Gastrocnemius medialis (tissue), 4 donors: ENCODE measurements around the gene CAMSAP1.

Experiments used
- POLR2A ChIP-seq, 2 donors: fragments of 450-650 bp; IDR thresholded peaks; one replicate each; pipeline ENCODE4 v1.6.1; 2017; ENCODE audit warnings: antibody characterized with exemption in 2 of 2, mild to moderate bottlenecking in 2 of 2, moderate library complexity in 2 of 2
- TF ChIP-seq, protein P1 (sequence below), 5 experiments: fragments of 450-650 bp in 3 of 5; fragments of 200-600 bp in 2 of 5; sonication (generic) in 2 of 5; IDR thresholded peaks in 4 of 5; conservative IDR thresholded peaks in 1 of 5; 1 replicate in 4 of 5; 2 replicates in 1 of 5; pipeline ENCODE4 v1.5.1; 2016 to 2019; ENCODE audit warnings: antibody characterized with exemption in 5 of 5, mild to moderate bottlenecking in 3 of 5, moderate library complexity in 3 of 5

- TF ChIP-seq, protein P1, sequence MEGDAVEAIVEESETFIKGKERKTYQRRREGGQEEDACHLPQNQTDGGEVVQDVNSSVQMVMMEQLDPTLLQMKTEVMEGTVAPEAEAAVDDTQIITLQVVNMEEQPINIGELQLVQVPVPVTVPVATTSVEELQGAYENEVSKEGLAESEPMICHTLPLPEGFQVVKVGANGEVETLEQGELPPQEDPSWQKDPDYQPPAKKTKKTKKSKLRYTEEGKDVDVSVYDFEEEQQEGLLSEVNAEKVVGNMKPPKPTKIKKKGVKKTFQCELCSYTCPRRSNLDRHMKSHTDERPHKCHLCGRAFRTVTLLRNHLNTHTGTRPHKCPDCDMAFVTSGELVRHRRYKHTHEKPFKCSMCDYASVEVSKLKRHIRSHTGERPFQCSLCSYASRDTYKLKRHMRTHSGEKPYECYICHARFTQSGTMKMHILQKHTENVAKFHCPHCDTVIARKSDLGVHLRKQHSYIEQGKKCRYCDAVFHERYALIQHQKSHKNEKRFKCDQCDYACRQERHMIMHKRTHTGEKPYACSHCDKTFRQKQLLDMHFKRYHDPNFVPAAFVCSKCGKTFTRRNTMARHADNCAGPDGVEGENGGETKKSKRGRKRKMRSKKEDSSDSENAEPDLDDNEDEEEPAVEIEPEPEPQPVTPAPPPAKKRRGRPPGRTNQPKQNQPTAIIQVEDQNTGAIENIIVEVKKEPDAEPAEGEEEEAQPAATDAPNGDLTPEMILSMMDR (IDR thresholded peaks at IDR 0.05 in 4 of 5, conservative IDR thresholded peaks at IDR 0.05 in 1 of 5): no peak
- no peak for TF ChIP-seq POLR2A (IDR thresholded peaks at IDR 0.05)
Measured at GRCh38 chr9:135903358-135903656, 4.0 kb downstream of the CAMSAP1 start.
